ENCODE measurements around the gene KMT5C. TPM values are rescaled to one million over a fixed set of nuclear protein-coding genes. Genes with fewer than 3 reads are reported as not detected.

The KMT5C gene
- polyA plus RNA-seq, 3 donors: 0.89 to 26.9 (median 1.5) TPM

DNA sequence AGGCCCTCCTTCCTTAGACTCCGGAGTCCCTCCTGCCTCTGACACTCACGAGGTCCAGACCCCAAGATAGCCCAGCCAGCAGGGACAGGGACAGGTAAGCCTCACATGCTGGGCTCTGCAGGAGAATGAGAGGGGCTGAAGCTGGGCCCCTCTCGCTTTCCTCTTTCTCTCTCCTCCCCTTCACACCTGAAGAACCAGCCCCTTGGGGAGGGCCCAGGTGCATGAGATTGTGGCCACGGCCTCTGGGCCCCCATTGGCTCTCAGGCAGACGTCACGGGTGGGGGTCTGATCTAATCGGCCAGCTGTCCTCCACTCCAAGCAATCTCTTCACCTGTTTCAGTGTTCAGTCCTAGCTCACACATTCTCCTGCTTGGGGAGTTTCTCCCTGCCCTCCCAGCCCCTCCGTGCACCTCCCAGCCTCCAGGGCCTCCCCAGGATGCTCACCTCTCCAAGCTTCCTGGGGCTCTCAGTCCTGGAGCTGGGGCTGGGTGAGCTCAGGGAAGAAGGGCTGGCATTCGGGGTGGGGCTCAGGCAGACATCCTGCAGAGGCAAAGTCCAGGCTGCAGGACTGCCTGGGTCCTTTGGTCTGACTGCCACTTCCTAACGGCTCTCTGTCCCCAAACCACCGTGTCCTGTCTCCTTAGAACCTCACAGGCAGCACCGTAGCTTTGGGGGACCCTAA, 17.3 kb upstream of the KMT5C start:
- H3K9me3 ChIP-seq (replicated peaks in 1 of 2; ENCODE audit: control insufficient read depth in 1 of 2, insufficient read depth in 1 of 2, low read length in 2 of 2): no peaks in the 10 kb centered on the region
- peaks cover 56 to 64% of the 10 kb centered on the region in 2 donors for H3K4me1 ChIP-seq (ENCODE audit: control insufficient read depth in 1 of 2, insufficient read depth in 2 of 2, low read length in 2 of 2)
- no peaks in the 10 kb centered on the region for H3K27me3 ChIP-seq (ENCODE audit: control insufficient read depth in 2 of 2, insufficient read depth in 2 of 2, low read length in 2 of 2)
- peak overlapping the region; percentile 53 for H3K9ac ChIP-seq (ENCODE audit: insufficient read depth, low read length, poor library complexity, severe bottlenecking)
- H3K36me3 ChIP-seq (replicated peaks in 1 of 2; ENCODE audit: control insufficient read depth in 1 of 2, insufficient read depth in 2 of 2, low read length in 2 of 2): peaks cover 18 to 31% of the 10 kb centered on the region in 2 donors
- peaks cover 28 to 55% of the 10 kb centered on the region in 2 donors for H3K36me3 Mint-ChIP-seq
- intact Hi-C loops (cut with micrococcal nuclease): loop anchor here in 1 of 2 donors (5.0 kb wide), 1 partner anchor 60 kb away; the partner anchor contains the start of gene TMEM238
- H3K4me3 Mint-ChIP-seq: peak overlapping the region; percentile 82 to 95
- H3K27me3 Mint-ChIP-seq (ENCODE audit: low read depth in 3 of 3): peaks cover 0 to 1% (median 0%) of the 10 kb centered on the region in 3 donors
- peak overlapping the region; percentile 77 for H3K4me2 ChIP-seq (replicated peaks; ENCODE audit: extremely low read depth, low read length, poor library complexity, severe bottlenecking)
- peak overlapping the region; percentile 64 to 73 for H3K27ac ChIP-seq (ENCODE audit: low read depth in 1 of 2, low read length in 2 of 2)
- no peak for DNase-seq
- peaks cover 54% of the 10 kb centered on the region for H3K4me1 Mint-ChIP-seq
- WGBS (ENCODE audit: insufficient coverage): 30% methylated on average over 6 of the region's 12 CpGs
- H3K4me3 ChIP-seq (replicated peaks in 1 of 3; ENCODE audit: low read depth in 2 of 3, low read length in 3 of 3): peak overlapping the region; percentile 20 to 77 (median 41)
- H2AFZ ChIP-seq (ENCODE audit: insufficient read depth, low read depth, low read length, poor library complexity, severe bottlenecking): no peak overlapping the region
- peaks cover 35% of the 10 kb centered on the region for H4K20me1 ChIP-seq (ENCODE audit: insufficient read depth, low read length)
- H3K79me2 ChIP-seq (ENCODE audit: insufficient read depth, low read length): peaks cover 41% of the 10 kb centered on the region
- peak overlapping the region; percentile 90 to 96 (median 94) for H3K27ac Mint-ChIP-seq
- TF ChIP-seq, protein P1, sequence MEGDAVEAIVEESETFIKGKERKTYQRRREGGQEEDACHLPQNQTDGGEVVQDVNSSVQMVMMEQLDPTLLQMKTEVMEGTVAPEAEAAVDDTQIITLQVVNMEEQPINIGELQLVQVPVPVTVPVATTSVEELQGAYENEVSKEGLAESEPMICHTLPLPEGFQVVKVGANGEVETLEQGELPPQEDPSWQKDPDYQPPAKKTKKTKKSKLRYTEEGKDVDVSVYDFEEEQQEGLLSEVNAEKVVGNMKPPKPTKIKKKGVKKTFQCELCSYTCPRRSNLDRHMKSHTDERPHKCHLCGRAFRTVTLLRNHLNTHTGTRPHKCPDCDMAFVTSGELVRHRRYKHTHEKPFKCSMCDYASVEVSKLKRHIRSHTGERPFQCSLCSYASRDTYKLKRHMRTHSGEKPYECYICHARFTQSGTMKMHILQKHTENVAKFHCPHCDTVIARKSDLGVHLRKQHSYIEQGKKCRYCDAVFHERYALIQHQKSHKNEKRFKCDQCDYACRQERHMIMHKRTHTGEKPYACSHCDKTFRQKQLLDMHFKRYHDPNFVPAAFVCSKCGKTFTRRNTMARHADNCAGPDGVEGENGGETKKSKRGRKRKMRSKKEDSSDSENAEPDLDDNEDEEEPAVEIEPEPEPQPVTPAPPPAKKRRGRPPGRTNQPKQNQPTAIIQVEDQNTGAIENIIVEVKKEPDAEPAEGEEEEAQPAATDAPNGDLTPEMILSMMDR (IDR thresholded peaks at IDR 0.05): no peak
- H3K9me3 Mint-ChIP-seq: no peaks in the 10 kb centered on the region

DNA sequence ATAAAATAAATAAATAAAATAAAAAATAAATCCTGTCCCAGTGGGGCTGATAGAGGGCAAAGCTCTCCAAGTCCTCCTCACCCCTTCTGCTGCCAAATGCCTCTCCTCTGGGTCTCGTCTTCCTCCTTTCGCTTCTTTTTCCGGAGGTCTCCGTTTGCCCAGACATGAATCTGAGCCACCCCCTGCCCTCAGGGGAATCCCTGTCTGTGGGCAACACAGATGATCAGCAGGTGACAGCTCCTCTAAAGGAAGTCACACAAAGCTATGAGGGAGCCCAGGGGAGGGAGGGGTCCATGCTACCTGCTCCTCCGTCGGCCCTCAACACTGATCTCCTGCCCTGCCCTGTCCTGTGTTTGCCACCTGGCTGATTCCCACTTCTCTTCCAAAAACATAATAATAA, 15.0 kb upstream of the KMT5C start:
- H3K4me3 ChIP-seq (replicated peaks in 1 of 3; ENCODE audit: low read depth in 2 of 3, low read length in 3 of 3): peak overlapping the region; percentile 44 to 79 (median 77)
- WGBS (ENCODE audit: insufficient coverage): no CpG with 5 or more reads among the region's 6 CpGs

More for the DNA sequence above, 15.0 kb upstream of the KMT5C start:
- peaks cover 67 to 81% of the 10 kb centered on the region in 2 donors for H3K4me1 ChIP-seq (ENCODE audit: control insufficient read depth in 1 of 2, insufficient read depth in 2 of 2, low read length in 2 of 2)
- intact Hi-C loops (cut with micrococcal nuclease): loop anchor here (2.0 to 5.0 kb wide), 2 partner anchors 14 to 58 kb away; partner anchors contain the start of genes KMT5C (in 1 of the 2) and TMEM238 (in 1 of the 2)
- H3K79me2 ChIP-seq (ENCODE audit: insufficient read depth, low read length): peaks cover 41% of the 10 kb centered on the region
- Mint-ChIP-seq H3K36me3 (peaks cover 17 to 32% of the 10 kb centered on the region in 2 donors), H3K4me3 (peak overlapping the region; percentile 89 to 97), H3K4me1 (peaks cover 67% of the 10 kb centered on the region), H3K9me3 (peaks cover 0 to 2% (median 0%) of the 10 kb centered on the region in 7 donors), H3K27me3 (ENCODE audit: low read depth in 3 of 3) (peaks cover 0 to 1% (median 0%) of the 10 kb centered on the region in 3 donors), H3K27ac (peak overlapping the region; percentile 96 to 99 (median 98))
- peak overlapping the region; percentile 85 to 93 for H3K27ac ChIP-seq (ENCODE audit: low read depth in 1 of 2, low read length in 2 of 2)
- TF ChIP-seq, protein P1 (IDR thresholded peaks at IDR 0.05): no peak
- peaks cover 9 to 15% of the 10 kb centered on the region in 2 donors for H3K36me3 ChIP-seq (replicated peaks in 1 of 2; ENCODE audit: control insufficient read depth in 1 of 2, insufficient read depth in 2 of 2, low read length in 2 of 2)
- peak overlapping the region; percentile 67 for H3K9ac ChIP-seq (ENCODE audit: insufficient read depth, low read length, poor library complexity, severe bottlenecking)
- DNase-seq: peak in 1 of 3 donors; percentile 70
- peak overlapping the region; percentile 78 for H3K4me2 ChIP-seq (replicated peaks; ENCODE audit: extremely low read depth, low read length, poor library complexity, severe bottlenecking)
- no peaks in the 10 kb centered on the region for H3K27me3 ChIP-seq (ENCODE audit: control insufficient read depth in 2 of 2, insufficient read depth in 2 of 2, low read length in 2 of 2)
- H2AFZ ChIP-seq (ENCODE audit: insufficient read depth, low read depth, low read length, poor library complexity, severe bottlenecking): peak overlapping the region; percentile 35
- peaks cover 33% of the 10 kb centered on the region for H4K20me1 ChIP-seq (ENCODE audit: insufficient read depth, low read length)
- H3K9me3 ChIP-seq (replicated peaks in 1 of 2; ENCODE audit: control insufficient read depth in 1 of 2, insufficient read depth in 1 of 2, low read length in 2 of 2): no peaks in the 10 kb centered on the region
